ENCODE results near the gene TPRN.
"Not testable (repeated sequence)": the region's sequence is repeated elsewhere in the genome, so short reads cannot be mapped to it uniquely, and the experiment has no call there.

- not testable (repeated sequence) for TF ChIP-seq POLR2A, CTCF (IDR thresholded peaks at IDR 0.05)
Observed at GRCh38 chr9:137239541-137240200, 39.1 kb upstream of the TPRN start.
